Type B pancreatic cell (in vitro differentiated cells): ENCODE data around the gene SPIRE1. TPM values are rescaled to one million over a fixed set of nuclear protein-coding genes. Genes with fewer than 3 reads are reported as not detected.

Experiments used
- DNase-seq: peaks from one replicate; pipeline ENCODE4 v3.0.0; 2021; ENCODE audit warnings: mixed read lengths; ENCODE audit not compliant: unreplicated experiment; ENCODE audit errors: extremely low spot score
- H3K27ac Mint-ChIP-seq: 2 replicates; pipeline ENCODE4 v1.8.0; 2021; ENCODE audit warnings: mild to moderate bottlenecking, mixed read lengths
- H3K27me3 Mint-ChIP-seq: 2 replicates; pipeline ENCODE4 v1.8.0; 2021; ENCODE audit warnings: mixed read lengths
- H3K36me3 Mint-ChIP-seq: 2 replicates; pipeline ENCODE4 v1.8.0; 2021; ENCODE audit warnings: mixed read lengths
- H3K4me1 Mint-ChIP-seq: one replicate; pipeline ENCODE4 v1.8.0; 2021; ENCODE audit warnings: mixed read lengths; ENCODE audit not compliant: unreplicated experiment
- H3K4me3 Mint-ChIP-seq: 2 replicates; pipeline ENCODE4 v1.8.0; 2021; ENCODE audit warnings: mild to moderate bottlenecking, mixed read lengths
- H3K9me3 Mint-ChIP-seq: 2 replicates; pipeline ENCODE4 v1.8.0; 2021; ENCODE audit warnings: mixed read lengths
- total RNA-seq: library from RNA; stranded (reverse); gene quantifications from 2 replicates; pipeline ENCODE4 v1.2.1, GENCODE V29; 2021; ENCODE audit warnings: low replicate concordance
- TF ChIP-seq, protein P1 (sequence below): fragments of 200-600 bp; sonication (generic); conservative IDR thresholded peaks from 2 replicates; pipeline ENCODE4 v1.5.0; 2021; ENCODE audit warnings: antibody characterized with exemption, mild to moderate bottlenecking

Gene SPIRE1
- total RNA-seq, 1 donor from 2014 or later, result 25.2 TPM

DNA sequence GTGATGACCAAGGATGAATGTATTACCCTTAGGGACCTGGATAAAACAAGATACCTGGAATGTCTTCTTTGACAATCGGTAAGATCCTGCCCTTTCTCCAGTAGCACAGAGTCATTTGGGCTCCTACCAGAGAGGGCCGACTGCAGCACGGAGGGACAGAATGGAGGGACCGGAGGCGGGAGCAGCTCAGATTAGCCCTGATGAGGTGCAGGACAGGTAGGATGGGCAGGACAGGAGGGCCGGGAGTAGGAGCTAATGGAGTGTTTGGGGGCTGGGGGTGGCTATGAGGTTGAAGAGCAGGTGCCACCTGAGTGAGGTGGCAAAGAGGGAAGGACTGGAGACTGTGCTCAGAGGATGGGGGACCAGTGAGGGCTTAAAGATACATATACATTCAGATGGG, 260.1 kb downstream of the SPIRE1 start:
- no peak overlapping the region for H3K27ac Mint-ChIP-seq
- H3K4me3 Mint-ChIP-seq, result no peak overlapping the region
- H3K27me3 Mint-ChIP-seq, result peaks cover 17% of the 10 kb centered on the region
- TF ChIP-seq, protein P1, sequence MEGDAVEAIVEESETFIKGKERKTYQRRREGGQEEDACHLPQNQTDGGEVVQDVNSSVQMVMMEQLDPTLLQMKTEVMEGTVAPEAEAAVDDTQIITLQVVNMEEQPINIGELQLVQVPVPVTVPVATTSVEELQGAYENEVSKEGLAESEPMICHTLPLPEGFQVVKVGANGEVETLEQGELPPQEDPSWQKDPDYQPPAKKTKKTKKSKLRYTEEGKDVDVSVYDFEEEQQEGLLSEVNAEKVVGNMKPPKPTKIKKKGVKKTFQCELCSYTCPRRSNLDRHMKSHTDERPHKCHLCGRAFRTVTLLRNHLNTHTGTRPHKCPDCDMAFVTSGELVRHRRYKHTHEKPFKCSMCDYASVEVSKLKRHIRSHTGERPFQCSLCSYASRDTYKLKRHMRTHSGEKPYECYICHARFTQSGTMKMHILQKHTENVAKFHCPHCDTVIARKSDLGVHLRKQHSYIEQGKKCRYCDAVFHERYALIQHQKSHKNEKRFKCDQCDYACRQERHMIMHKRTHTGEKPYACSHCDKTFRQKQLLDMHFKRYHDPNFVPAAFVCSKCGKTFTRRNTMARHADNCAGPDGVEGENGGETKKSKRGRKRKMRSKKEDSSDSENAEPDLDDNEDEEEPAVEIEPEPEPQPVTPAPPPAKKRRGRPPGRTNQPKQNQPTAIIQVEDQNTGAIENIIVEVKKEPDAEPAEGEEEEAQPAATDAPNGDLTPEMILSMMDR, result no peak
- no peak for DNase-seq
- H3K9me3 Mint-ChIP-seq, result no peaks in the 10 kb centered on the region
- H3K36me3 Mint-ChIP-seq, result no peaks in the 10 kb centered on the region
- H3K4me1 Mint-ChIP-seq, result no peaks in the 10 kb centered on the region

DNA sequence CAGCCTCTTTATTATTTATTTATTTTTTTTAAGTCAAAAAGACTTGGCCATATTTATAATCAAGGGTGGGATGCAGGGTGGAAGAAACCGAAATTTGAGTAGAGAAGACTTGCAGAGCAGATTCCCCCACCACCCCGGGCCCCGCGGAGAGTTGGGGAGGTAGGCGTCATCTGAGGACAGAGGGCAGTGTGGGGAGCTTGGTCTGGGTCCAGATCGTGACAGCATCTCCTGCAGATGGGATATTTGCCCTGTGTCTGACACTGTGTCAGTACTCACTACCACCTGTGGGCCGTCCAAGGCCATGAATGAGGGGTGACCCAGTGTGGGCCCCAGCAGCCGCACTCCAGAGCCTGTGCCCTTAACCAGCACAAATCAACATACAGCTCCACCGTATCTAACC, 260.7 kb downstream of the SPIRE1 start:
- peaks cover 11% of the 10 kb centered on the region for H3K27me3 Mint-ChIP-seq
- H3K36me3 Mint-ChIP-seq, result no peaks in the 10 kb centered on the region
- TF ChIP-seq, protein P1, result no peak
- no peak overlapping the region for H3K27ac Mint-ChIP-seq
- H3K9me3 Mint-ChIP-seq, result no peaks in the 10 kb centered on the region
- DNase-seq, result no peak
- H3K4me3 Mint-ChIP-seq, result no peak overlapping the region
- H3K4me1 Mint-ChIP-seq, result no peaks in the 10 kb centered on the region

Other genes with a start within 250 kb of the SPIRE1 start
- gene CEP76, start 44.6 kb upstream of the SPIRE1 start, total RNA-seq, result 12.2 and 12.4 TPM in 2 replicates
- gene PSMG2, start 44.9 kb upstream of the SPIRE1 start, total RNA-seq, result 57.8 and 59.0 TPM in 2 replicates
- 31.4 and 32.7 TPM in 2 replicates for gene PTPN2, start 226.1 kb upstream of the SPIRE1 start, total RNA-seq